ENCODE results near the gene CHTF8. TPM values are rescaled to one million over a fixed set of nuclear protein-coding genes. Genes with fewer than 3 reads are reported as not detected.

CHTF8 gene
- total and polyA plus RNA-seq, 12 donors, result 17.2 to 80.6 (median 53.6) TPM

GRCh38 chr16:69107316-69107962 is 24.9 kb downstream of the CHTF8 start:
- Histone ChIP-seq H3K27ac (peak overlapping the region in 2 of 10 donors; percentile 21 to 29), H3K27me3 (peaks cover 0 to 47% (median 0%) of the 10 kb centered on the region in 7 donors), H3K36me3 (peaks cover 0 to 21% (median 9%) of the 10 kb centered on the region in 9 donors), H3K4me1 (peaks cover 7 to 45% (median 31%) of the 10 kb centered on the region in 9 donors), H3K4me3 (peak overlapping the region; percentile 18 to 79 (median 58)), H3K9me3 (no peaks in the 10 kb centered on the region)
- DNase-seq (peak; percentile 32 to 51), ATAC-seq (peak; percentile 12 to 45 (median 26))
- TF ChIP-seq CTCF (IDR thresholded peaks at IDR 0.05), result no peak
- intact Hi-C loops (cut with DNase I), result loop anchor here in 2 of 10 donors (5.0 to 10.0 kb wide), 2 partner anchors 113 to 200 kb away; no protein-coding TSS in a partner anchor
- 1 to 2% methylated on average over 43 to 52 of the region's 52 CpGs for WGBS, 2 donors

- ATAC-seq (peak in 4 of 8 donors; percentile 4 to 24 (median 16)), DNase-seq (no peak)
- H3K36me3 ChIP-seq, result peaks cover 0 to 21% (median 9%) of the 10 kb centered on the region in 9 donors
- peaks cover 0 to 47% (median 0%) of the 10 kb centered on the region in 7 donors for H3K27me3 ChIP-seq
- peaks cover 7 to 38% (median 31%) of the 10 kb centered on the region in 9 donors for H3K4me1 ChIP-seq
- peak overlapping the region in 2 of 10 donors; percentile 21 to 29 for H3K27ac ChIP-seq
- WGBS, 2 donors, result 1% methylated on average over 51 to 55 of the region's 55 CpGs
- H3K9me3 ChIP-seq, result no peaks in the 10 kb centered on the region
- peak overlapping the region; percentile 21 to 79 (median 58) for H3K4me3 ChIP-seq
- no peak for TF ChIP-seq CTCF (IDR thresholded peaks at IDR 0.05)
- intact Hi-C loops (cut with DNase I), result loop anchor here in 2 of 10 donors (5.0 to 10.0 kb wide), 2 partner anchors 112 to 199 kb away; no protein-coding TSS in a partner anchor
These were observed 25.7 kb downstream of the CHTF8 start for GRCh38 chr16:69106491-69107315.

- peak within 1 kb of the TSS; percentile 36 to 79 (median 58) for H3K4me3 ChIP-seq
- ATAC-seq (peak; percentile 63 to 86 (median 75)), DNase-seq (peak in 1 of 2 donors; percentile 52)
- H3K9me3 ChIP-seq, result no peaks in the 10 kb centered on the region
- H3K36me3 ChIP-seq, result peaks cover 0 to 20% (median 0%) of the 10 kb centered on the region in 9 donors
- peaks cover 7 to 34% (median 31%) of the 10 kb centered on the region in 9 donors for H3K4me1 ChIP-seq
- intact Hi-C loops (cut with DNase I), result loop anchor here in 2 of 10 donors (5.0 to 10.0 kb wide), 2 partner anchors 111 to 198 kb away; no protein-coding TSS in a partner anchor
- TF ChIP-seq CTCF (IDR thresholded peaks at IDR 0.05), result peak in 6 of 9 donors; percentile 15 to 49 (median 37)
- WGBS, 2 donors, result 0% methylated on average over 49 to 74 of the region's 80 CpGs
- H3K27ac ChIP-seq, result peak within 1 kb of the TSS in 2 of 10 donors; percentile 12 to 21
- peaks cover 0 to 47% (median 0%) of the 10 kb centered on the region in 7 donors for H3K27me3 ChIP-seq
These were observed 26.7 kb downstream of the CHTF8 start, which contains the start of gene HAS3 for GRCh38 chr16:69105501-69106361. Gene HAS3, plus strand, starts transcription at chr16:69105653. Its CDS starts 3,743 bp downstream, at chr16:69109396.
